NCI-H345 (cell line): ENCODE data around the gene YLPM1.
"Not testable (repeated sequence)": the region's sequence is repeated elsewhere in the genome, so short reads cannot be mapped to it uniquely, and the experiment has no call there.

Experiments used
- DNase-seq: peaks from one replicate; lab custom pipeline; 2025; lab: John Stamatoyannopoulos, UW

YLPM1 gene, protein sequence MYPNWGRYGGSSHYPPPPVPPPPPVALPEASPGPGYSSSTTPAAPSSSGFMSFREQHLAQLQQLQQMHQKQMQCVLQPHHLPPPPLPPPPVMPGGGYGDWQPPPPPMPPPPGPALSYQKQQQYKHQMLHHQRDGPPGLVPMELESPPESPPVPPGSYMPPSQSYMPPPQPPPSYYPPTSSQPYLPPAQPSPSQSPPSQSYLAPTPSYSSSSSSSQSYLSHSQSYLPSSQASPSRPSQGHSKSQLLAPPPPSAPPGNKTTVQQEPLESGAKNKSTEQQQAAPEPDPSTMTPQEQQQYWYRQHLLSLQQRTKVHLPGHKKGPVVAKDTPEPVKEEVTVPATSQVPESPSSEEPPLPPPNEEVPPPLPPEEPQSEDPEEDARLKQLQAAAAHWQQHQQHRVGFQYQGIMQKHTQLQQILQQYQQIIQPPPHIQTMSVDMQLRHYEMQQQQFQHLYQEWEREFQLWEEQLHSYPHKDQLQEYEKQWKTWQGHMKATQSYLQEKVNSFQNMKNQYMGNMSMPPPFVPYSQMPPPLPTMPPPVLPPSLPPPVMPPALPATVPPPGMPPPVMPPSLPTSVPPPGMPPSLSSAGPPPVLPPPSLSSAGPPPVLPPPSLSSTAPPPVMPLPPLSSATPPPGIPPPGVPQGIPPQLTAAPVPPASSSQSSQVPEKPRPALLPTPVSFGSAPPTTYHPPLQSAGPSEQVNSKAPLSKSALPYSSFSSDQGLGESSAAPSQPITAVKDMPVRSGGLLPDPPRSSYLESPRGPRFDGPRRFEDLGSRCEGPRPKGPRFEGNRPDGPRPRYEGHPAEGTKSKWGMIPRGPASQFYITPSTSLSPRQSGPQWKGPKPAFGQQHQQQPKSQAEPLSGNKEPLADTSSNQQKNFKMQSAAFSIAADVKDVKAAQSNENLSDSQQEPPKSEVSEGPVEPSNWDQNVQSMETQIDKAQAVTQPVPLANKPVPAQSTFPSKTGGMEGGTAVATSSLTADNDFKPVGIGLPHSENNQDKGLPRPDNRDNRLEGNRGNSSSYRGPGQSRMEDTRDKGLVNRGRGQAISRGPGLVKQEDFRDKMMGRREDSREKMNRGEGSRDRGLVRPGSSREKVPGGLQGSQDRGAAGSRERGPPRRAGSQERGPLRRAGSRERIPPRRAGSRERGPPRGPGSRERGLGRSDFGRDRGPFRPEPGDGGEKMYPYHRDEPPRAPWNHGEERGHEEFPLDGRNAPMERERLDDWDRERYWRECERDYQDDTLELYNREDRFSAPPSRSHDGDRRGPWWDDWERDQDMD (N-terminal part only)

DNA sequence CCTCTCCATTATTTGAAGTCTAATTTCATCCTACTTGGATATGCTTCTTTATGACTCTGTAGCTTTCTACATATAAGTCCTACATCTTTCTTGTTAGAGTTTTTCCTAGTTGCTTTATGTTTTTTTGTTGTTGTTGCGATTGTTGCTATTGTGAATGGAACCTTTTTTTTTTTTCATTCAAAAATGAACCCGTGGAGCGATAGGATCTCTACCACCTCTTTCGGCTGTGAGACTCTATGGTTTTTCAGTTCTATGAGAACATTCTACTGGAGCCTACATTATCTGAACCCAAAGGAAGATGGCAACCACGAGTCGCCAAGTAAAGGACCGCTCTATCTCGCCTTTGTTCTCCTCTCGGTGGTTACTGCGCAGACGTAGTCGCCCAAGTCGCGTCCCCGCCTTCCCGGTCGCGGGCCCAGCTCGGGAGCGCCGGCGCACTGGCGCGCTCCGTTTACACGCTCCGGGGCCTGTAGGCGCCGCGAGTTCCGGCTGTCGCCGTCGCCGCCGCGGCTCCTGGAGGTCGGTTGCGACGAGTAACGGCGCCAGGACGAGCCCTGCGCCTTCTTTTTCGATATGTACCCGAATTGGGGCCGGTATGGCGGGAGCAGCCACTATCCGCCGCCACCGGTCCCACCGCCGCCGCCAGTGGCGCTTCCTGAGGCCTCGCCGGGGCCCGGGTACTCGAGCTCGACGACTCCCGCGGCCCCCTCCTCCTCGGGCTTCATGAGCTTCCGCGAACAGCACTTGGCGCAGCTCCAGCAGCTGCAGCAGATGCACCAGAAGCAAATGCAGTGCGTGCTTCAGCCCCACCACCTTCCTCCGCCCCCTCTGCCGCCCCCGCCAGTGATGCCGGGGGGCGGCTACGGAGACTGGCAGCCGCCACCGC is at the start of gene YLPM1:
YLPM1 (plus strand) TSS at position 400 of the 886 bp plus-strand sequence; CDS start at position 574, 174 bp downstream.
- peak; percentile 97 for DNase-seq

DNA sequence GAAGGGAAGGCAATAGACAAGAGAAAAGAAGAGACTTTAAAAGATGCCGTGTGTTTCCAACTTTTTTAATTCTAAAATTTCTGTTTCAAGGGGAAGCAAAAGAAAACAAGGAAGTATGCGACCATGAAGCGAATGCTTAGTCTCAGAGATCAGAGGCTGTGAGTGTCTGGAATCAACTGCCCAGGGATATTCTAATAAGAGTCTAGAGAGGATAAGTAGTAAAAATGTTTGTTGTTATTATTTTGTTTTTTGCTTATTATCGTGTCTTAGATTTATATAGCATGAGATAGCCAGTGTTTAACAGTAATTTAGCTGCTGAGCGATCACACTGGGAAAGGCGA is 49.8 kb upstream of the YLPM1 start:
- no peak for DNase-seq

DNA sequence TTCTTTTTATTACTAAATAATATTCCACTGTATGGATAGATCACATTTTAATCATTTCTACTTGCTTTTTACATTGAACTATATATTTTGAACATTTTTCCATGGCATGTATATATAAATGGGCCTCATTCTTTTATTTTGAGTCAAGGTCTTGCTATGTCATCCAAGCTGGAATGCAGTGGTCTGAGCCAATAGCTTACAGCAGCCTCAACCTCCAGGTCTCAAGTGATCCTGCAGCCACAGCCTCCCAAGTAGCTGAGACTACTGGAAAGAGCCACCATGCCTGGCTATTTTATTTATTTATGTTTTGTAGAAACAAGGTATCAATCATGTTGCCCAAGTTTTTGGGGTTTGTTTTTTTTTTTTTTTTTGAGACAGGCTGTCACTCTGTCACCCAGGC is 42.6 kb upstream of the YLPM1 start:
- no peak for DNase-seq

DNA sequence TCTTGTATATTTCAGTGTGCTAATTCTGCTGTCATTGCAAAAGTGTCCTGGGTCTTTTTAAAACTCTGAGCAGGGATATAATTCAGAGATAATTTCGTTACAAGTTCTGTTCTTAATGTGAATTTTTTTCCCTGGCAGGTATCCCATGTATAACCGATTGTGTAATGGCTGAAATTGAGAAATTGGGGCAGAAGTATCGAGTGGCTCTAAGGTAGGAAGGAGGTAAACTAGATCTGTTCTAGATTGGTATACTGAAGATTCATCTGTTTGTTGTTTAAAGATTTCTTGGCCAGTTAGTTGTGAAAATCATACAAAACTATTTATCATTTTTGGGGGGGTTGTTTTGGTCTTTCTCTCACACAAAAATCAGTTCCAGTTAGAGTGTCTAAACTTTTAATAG is 40.0 kb upstream of the YLPM1 start:
- DNase-seq = no peak

DNA sequence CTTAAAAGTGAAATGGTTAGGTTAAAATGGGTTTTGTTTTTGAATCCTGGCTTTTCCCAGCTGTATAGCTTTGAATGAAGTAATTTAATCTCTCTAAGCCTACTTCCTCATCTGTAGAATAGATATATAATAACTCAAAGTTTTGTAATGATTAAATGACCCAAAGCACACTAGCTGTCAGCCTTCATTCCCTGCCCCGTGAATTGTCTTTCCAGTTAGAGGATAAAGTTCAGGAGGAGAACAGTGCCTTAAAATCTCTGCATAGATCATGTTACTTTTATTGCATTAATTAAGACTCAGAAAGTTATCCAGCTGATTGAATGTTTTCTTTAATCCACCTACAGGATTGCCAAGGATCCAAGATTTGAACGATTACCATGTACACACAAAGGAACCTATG is 30.7 kb upstream of the YLPM1 start:
- DNase-seq = no peak

DNA sequence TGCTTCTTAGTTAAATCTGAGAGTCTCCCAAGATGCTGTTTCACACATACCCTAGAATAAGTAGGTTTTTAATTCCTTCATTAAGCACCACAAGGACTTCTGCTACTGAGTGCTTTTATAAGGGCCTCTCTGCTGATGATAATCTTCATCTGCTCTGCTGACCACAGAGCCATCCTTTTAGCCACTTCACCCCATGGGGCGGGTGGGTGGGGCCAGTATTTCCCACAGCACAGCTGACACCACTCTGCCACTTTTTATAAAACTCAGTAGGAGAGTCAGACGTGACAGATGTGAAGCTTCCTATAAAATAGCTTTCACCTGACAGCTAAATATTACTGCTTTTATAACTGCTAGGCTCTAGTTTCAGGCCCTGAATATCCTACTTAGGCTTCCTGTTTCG is 29.9 kb upstream of the YLPM1 start:
- DNase-seq = no peak

DNA sequence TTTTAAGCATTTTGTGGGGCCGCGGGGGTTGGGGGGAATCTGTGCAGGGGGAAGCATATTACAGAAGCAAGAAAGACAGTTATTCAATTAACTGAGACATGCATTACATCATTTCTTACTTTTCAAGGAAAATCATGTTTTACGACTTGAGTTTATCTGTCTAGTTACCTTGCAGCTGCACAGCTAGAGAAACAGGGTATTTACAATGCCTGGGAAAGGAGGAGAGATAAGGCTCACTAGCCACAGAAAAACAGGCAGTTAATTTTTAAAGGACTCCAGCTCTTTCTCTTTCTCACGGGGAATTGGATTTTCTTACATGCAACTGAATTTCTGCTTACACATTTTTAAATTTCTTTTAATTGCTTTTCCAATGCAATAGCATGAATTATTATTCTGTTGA is 28.0 kb upstream of the YLPM1 start:
- no peak for DNase-seq

DNA sequence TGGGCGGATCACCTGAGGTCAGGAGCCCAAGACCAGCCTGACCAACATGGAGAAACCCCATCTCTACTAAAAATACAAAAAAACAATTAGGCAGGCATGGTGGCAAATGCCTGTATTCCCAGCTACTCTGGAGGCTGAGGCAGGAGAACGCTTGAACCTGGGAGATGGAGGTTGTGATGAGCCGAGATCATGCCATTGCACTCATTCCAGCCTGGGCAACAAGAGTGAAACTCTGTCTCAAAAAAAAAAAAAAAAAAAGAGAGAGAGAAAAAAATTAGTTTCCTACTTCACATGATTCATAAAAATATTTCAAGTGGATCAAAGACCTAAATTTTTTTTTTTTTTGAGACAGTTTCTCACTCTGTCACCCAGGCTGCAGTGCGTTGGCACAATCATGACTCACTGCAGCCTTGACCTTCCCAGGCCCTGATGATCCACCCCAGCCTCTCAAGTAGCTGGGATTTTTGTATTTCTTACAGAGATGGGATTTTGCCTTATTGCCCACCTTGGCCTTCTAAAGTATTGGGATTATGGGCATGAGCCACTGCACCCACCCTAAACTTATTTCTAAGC is 25.3 kb upstream of the YLPM1 start:
- no peak for DNase-seq

DNA sequence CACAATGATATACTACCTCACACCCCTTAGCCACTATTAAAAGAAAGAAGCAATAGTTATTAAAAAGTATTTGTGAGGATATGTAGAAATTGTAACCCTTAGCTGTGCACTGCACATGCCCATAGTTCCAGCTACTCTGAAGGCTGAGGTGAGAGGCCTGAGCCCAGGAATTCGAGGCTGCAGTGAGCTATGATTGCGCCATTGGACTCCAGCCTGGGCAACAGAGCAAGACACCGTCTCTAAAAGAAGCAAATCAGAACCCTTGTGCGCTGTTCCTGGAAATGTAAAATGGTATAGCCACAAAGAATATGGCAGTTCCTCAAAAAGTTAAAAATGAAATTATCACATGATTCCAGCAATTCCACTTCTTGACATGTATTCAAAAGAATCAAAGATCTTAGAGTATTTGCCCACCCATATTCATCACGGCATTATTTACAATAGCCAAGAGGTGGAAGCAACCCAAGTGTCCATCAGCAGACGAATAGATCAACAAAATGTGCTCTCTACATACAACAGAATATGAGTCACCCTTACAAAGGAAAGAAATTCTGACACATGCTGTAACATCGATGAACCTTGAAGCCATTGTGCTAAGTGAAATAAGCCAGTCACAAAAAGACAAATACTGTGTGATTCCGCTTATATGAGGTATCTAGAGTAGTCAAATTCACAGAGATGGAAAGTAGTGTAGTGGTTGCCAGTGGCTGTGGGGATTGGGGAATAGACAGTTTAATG is 23.7 kb upstream of the YLPM1 start:
- DNase-seq = no peak

DNA sequence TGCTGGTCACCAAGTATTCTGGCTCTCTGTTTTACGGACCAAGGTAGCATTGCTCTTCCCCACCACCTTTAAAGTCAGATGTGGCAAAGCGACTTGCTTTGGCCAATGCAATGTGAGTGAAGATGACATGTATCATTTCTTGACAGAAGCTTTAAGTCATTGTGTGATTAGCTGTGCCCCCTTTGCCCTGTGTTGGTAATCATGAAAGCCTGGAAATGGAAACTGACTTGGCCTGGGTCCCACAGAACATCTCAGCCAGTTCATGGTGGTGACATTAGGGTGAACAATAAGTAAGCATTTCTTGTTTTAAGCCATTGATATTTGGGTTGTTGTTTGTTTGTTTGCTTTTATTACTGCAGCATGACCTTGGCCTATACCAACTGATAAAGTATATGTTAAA is 15.9 kb upstream of the YLPM1 start:
- DNase-seq = no peak

DNA sequence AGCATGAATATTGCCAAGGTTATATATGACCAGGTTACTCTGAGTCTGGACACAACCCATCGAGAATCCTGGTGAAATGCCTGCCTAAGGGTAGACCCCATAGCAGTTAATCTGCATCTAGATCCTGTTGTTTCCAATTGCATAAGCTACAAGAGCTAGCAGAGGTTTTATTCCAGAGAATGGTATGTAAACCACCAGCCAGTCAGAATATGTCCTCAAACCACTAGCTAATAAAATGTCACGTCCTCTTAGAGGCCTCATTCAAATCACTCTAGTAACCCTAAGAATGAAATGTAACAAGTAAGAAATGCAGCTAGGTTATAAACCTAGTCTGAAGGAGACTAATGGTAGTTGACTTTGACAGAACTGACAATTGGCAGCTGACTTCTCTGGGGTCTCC is 9.0 kb upstream of the YLPM1 start:
- no peak for DNase-seq

DNA sequence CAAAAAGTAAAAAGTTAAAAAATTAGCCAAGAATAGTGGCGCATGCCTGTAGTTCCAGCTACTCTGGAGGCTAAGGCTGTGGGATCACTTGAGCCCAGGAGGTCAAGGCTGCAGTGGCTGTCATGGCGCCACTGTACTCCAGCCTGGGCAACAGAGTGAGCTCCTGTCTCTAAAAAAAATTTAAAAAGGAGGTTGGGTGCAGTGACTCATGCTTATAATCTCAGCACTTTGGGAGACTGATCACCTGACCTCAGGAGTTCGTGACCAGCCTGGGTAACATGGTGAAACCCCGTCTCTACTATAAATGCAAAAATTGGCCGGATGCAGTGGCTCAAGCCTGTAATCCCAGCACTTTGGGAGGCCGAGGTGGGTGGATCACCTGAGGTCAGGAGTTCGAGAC is 8.2 kb upstream of the YLPM1 start:
- no peak for DNase-seq

DNA sequence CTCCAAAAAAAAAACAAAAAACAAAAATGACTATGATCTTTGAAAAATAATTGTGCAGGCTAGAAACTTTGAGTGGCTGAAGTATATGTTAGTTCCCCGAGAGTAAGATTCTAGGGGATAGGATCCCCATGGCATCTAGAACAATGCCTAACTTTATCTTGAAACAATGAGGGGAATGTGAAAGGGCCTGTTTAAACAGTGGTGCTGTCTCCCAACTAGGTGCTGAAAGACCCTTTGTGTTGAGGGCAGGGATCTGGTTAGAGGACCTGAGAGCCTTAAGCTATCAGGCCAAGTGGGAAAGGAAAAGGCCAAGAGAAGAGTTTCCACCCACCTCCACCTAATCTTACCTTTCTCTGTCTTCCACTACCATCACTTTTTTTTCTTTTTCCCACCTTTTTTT is 6.8 kb upstream of the YLPM1 start:
- DNase-seq = no peak

DNA sequence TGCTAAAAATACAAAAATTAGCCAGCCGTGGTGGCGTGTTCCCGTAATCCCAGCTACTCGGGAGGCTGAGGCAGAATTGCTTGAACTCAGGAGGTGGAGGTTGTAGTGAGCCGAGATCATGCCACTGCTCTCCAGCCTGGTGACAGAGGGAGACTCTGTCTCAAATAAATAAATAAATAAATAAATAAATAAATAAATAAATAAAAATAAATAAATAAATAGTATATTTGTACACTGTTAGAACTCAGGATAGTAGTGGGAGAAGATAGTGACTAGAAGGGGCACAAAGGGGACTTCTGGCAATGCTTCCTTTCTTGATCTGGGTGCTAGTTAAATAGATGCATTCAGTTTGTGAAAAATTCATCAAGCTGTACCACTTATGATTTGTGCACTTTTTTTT is 4.6 kb upstream of the YLPM1 start:
- DNase-seq = not testable (repeated sequence)

DNA sequence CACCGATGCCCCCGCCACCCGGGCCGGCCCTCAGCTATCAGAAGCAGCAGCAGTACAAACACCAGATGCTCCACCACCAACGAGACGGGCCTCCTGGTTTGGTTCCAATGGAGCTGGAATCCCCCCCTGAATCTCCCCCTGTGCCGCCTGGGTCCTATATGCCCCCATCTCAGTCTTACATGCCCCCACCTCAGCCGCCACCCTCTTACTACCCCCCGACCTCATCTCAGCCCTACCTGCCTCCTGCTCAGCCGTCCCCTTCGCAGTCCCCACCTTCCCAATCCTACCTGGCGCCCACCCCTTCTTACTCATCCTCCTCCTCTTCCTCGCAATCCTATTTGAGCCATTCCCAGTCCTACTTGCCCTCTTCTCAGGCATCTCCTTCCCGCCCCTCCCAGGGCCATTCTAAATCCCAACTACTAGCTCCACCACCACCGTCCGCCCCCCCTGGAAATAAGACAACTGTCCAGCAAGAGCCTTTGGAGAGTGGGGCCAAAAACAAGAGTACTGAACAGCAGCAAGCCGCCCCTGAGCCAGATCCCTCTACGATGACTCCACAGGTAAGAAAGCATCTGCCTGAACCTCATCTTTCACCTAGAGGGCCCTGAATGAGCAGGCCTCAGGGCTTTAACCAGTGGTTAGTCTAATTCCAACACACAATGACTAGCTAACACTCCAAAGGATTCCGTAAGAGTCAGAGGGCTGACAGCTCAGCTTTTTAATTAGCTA is 851 bp downstream of the YLPM1 start:
- peak; percentile 10 for DNase-seq

DNA sequence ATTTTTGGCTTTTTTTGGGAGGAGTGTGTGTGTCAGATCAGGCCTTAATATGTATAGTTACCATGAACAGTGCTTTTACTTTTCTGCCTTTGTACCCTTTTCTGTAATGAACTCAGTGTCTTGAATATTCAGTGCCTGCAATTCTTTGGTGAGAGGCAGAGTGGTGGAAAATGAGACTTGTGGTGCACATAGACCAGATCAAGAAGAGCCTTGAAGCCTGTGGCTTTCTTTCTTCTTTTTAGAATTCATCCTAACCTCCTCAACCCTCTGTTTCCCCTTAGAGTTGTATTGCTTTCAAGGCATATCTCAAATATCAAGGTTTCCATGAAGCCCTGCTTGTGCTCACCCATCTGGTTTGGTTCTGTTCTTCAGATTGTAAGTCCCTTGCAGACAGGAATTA is 2.6 kb downstream of the YLPM1 start:
- DNase-seq = no peak

DNA sequence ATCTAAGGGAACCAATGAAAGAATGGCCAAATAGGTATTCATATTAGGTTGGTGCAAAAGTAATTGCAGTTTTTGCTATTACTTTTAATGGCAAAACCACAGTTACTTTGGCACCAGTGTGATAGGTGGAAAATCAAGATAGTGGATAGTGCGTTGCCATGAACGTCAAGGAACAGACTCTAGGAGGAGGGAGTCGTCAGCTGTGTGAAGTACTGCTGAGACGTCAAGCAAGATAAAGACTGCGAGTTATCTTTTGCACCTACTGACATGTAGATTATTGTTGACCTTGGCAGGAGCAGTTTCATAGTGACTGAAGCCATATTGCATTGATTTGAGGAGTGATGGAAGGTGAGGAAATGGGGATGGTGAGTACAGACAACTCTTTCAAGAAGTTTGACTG is 8.3 kb downstream of the YLPM1 start:
- no peak for DNase-seq

DNA sequence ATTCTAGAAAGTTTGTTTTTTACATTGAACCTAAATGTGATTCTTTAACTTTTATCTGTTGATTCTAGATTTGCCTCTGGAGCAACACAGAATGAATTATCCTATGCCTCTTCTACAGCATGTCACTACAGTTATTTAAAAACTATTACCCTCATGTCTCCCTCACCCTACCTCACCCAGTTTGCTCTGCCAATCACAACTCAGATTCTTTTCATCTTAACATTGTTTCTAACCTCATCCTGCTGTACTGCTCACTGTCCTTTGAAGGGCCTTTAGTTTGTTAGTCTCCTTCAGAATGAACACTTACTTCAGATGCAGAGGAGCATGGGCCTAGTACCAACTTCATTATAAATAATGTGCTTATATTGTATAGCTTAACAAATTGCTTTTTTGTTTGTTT is 21.5 kb downstream of the YLPM1 start:
- DNase-seq = no peak

DNA sequence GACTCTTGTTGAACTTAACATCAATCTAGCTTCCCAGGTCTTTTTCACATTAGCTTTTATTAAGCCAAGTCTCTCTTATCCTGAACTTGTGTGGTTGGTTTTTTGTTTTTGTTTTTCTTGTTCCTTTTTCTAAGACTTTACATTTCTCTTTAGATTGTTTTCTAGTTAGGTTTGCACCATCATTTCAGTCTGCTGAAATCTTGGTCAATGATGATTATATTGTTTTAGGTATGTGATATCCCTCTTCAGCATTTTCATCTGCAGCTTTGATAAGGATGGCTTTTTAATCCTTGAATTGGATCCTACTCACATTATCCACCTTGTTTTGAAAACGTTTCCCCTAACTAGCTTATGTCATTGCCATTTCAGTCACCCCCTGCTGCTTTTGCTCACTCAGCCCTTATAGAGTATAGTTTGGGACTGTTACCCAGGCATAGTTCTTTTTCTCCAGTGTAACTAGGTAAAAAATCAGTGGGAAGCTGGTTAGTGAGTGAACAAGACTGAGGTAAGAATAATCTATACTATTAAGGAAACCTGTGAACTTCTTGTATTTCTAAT is 22.0 kb downstream of the YLPM1 start:
- DNase-seq = no peak
